HFF-Myc (cell line): ENCODE results near the gene PHF2.

Experiments
- DNase-seq: peaks from one replicate; pipeline ENCODE4 v3.0.0-alpha.2; 2011; ENCODE audit warnings: low read depth; ENCODE audit errors: extremely low read depth
- H3K4me3 ChIP-seq: replicated peaks from 2 replicates; pipeline ENCODE4 v1.5.1; 2011; ENCODE audit warnings: low read depth, mild to moderate bottlenecking, control low read depth, low read length
- TF ChIP-seq, protein P1 (sequence below): IDR thresholded peaks from 2 replicates; pipeline ENCODE4 v1.5.1; 2012; ENCODE audit warnings: mild to moderate bottlenecking, low read depth, low read length, control low read depth; ENCODE audit errors: missing control alignments

Gene PHF2

GRCh38 chr9:93566408-93567270 lies 9.7 kb upstream of the PHF2 start:
- H3K4me3 ChIP-seq, result peak overlapping the region; percentile 58
- TF ChIP-seq, protein P1, sequence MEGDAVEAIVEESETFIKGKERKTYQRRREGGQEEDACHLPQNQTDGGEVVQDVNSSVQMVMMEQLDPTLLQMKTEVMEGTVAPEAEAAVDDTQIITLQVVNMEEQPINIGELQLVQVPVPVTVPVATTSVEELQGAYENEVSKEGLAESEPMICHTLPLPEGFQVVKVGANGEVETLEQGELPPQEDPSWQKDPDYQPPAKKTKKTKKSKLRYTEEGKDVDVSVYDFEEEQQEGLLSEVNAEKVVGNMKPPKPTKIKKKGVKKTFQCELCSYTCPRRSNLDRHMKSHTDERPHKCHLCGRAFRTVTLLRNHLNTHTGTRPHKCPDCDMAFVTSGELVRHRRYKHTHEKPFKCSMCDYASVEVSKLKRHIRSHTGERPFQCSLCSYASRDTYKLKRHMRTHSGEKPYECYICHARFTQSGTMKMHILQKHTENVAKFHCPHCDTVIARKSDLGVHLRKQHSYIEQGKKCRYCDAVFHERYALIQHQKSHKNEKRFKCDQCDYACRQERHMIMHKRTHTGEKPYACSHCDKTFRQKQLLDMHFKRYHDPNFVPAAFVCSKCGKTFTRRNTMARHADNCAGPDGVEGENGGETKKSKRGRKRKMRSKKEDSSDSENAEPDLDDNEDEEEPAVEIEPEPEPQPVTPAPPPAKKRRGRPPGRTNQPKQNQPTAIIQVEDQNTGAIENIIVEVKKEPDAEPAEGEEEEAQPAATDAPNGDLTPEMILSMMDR, result peak; percentile 93
- peak; percentile 71 for DNase-seq

- TF ChIP-seq, protein P1, result no peak
- peak overlapping the region; percentile 58 for H3K4me3 ChIP-seq
- no peak for DNase-seq
Observed at GRCh38 chr9:93567271-93567959, 9.0 kb upstream of the PHF2 start.

DNA sequence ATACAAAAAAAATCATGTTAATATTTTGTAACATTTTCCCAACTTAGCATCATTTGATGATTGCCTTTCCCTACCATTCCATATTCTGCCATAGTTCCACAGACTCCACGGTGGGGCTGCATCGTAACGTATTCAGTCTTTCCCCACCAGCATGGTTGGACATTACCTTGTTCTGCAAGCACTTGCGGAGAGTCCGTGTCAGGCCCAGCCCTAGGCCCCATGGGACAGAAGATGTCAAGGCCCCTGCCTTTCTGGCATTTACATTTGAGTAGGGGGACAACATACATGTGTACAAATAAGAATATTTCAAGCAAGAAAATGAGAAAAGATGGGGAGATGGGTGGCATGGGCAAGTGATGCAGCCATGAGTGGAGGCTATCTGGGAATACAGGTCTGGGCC lies 8.2 kb upstream of the PHF2 start:
- TF ChIP-seq, protein P1, result no peak
- H3K4me3 ChIP-seq, result no peak overlapping the region
- DNase-seq, result no peak

DNA sequence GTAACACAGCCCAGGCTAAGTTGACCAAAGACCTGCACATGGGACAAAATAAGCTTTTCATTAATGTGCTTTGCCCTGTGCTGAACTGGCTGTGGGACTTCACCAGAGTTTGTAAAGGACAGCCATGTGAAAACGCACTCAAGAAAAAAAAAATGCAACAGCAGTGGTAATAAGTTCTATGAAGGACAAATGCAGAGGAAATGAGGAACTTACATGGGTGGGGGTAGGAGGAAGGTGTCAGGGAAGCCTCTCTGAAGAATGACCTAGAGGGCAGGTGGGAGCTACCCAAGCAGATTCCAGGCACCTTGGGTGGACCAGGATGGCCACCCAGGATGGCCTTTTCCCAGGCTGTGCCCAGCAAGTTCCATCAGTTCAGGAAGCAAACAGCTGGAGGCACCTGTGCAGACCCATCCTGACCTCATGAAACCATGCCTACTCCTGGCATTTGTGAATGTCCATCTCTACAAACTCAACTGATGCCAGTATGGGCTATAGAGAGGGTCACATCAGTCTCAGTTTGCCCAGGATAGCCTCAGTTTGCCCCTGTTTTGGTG lies 6.7 kb upstream of the PHF2 start:
- DNase-seq, result no peak
- H3K4me3 ChIP-seq, result no peak overlapping the region
- TF ChIP-seq, protein P1, result no peak

GRCh38 chr9:93572221-93572620 lies 4.2 kb upstream of the PHF2 start:
- TF ChIP-seq, protein P1, result no peak
- no peak overlapping the region for H3K4me3 ChIP-seq
- DNase-seq, result no peak

GRCh38 chr9:93572636-93573515 lies 3.5 kb upstream of the PHF2 start:
- H3K4me3 ChIP-seq, result no peak overlapping the region
- TF ChIP-seq, protein P1, result no peak
- no peak for DNase-seq
